B cell (primary cell): ENCODE measurements around the gene TMEM17. TPM values are rescaled to one million over a fixed set of nuclear protein-coding genes. Genes with fewer than 3 reads are reported as not detected.

Experiments
- ATAC-seq: fragments of 200-7000 bp; cut with Tn5 transposase; one replicate; pipeline ENCODE4 v1.10.0; 2021; ENCODE audit warnings: low read depth, mild to moderate bottlenecking, moderate number of reproducible peaks, moderate library complexity
- CTCF ChIA-PET: fragments of 350-600 bp; sonication (Branson Sonifier 250); formaldehyde crosslinking; loops from one replicate; lab custom pipeline; 2021; ENCODE audit warnings: antibody characterized with exemption, inconsistent platforms; lab: Charles Lee
- POLR2A ChIA-PET: fragments of 350-600 bp; sonication (Branson Sonifier 250); formaldehyde crosslinking; loops from one replicate; lab custom pipeline; 2021; ENCODE audit warnings: antibody characterized with exemption; lab: Charles Lee
- DNase-seq: peaks from one replicate; pipeline ENCODE4 v3.0.0; 2013
- H2AFZ ChIP-seq: 2 replicates; pipeline ENCODE4 v1.6.1; 2012; ENCODE audit warnings: mild to moderate bottlenecking, low read depth, low read length; ENCODE audit not compliant: insufficient read depth, poor library complexity, severe bottlenecking
- H3K27ac ChIP-seq, 2 donors: 1 replicate in 1 of 2; 2 replicates in 1 of 2; pipeline ENCODE4 v1.5.1; 2012 to 2013; ENCODE audit warnings: low read length in 2 of 2, mild to moderate bottlenecking in 2 of 2, moderate library complexity in 1 of 2
- H3K27me3 ChIP-seq, 4 experiments: fragments of 200-600 bp in 1 of 4; sonication (generic) in 1 of 4; replicated peaks in 1 of 4; 1 replicate in 2 of 4; 2 replicates in 2 of 4; pipeline versions ENCODE4 v1.6.1 to v1.7.0; 2013 to 2016; ENCODE audit warnings: low read length in 3 of 4, mild to moderate bottlenecking in 2 of 4, mixed read lengths in 1 of 4, moderate library complexity in 1 of 4; ENCODE audit not compliant: insufficient read depth in 4 of 4, control insufficient read depth in 3 of 4; ENCODE audit errors: control extremely low read depth in 1 of 4
- H3K36me3 ChIP-seq, 2 experiments: replicated peaks in 1 of 2; 1 replicate in 1 of 2; 2 replicates in 1 of 2; pipeline versions ENCODE4 v1.6.1 to v1.7.1; 2013; ENCODE audit warnings: low read length in 1 of 2; ENCODE audit not compliant: insufficient read depth in 2 of 2, control insufficient read depth in 1 of 2; ENCODE audit errors: control extremely low read depth in 1 of 2, extremely low read depth in 1 of 2
- H3K4me1 ChIP-seq, 2 donors: fragments of 200-600 bp in 1 of 2; sonication (generic) in 1 of 2; 1 replicate in 1 of 2; 2 replicates in 1 of 2; pipeline versions ENCODE4 v1.5.1 to v1.6.1; 2013 to 2017; ENCODE audit warnings: low read length in 2 of 2; ENCODE audit not compliant: control insufficient read depth in 2 of 2, insufficient read depth in 2 of 2
- H3K4me2 ChIP-seq: replicated peaks from 2 replicates; pipeline ENCODE3; 2012; ENCODE audit warnings: mild to moderate bottlenecking, low read depth, low read length; ENCODE audit not compliant: poor library complexity, severe bottlenecking
- H3K4me3 ChIP-seq, 5 experiments: fragments of 200-600 bp in 1 of 5; sonication (generic) in 1 of 5; 1 replicate in 3 of 5; 2 replicates in 2 of 5; pipeline versions ENCODE4 v1.5.1 to v1.7.0; 2011 to 2016; ENCODE audit warnings: low read length in 4 of 5, mild to moderate bottlenecking in 4 of 5, low read depth in 2 of 5, control low read depth in 1 of 5, moderate library complexity in 1 of 5; ENCODE audit not compliant: insufficient read depth in 1 of 5; ENCODE audit errors: control extremely low read depth in 1 of 5, extremely low read depth in 1 of 5
- H3K79me2 ChIP-seq: fragments of 200-600 bp; sonication (generic); one replicate; pipeline ENCODE4 v1.6.0; 2016; ENCODE audit warnings: low read length; ENCODE audit not compliant: control insufficient read depth, insufficient read depth
- H3K9ac ChIP-seq: fragments of 200-600 bp; sonication (generic); 2 replicates; pipeline ENCODE4 v1.6.1; 2017; ENCODE audit warnings: mild to moderate bottlenecking, low read length, moderate library complexity
- H3K9me3 ChIP-seq, 3 donors: one replicate each; pipeline versions ENCODE4 v1.6.1 to v1.7.1; 2013; ENCODE audit warnings: low read length in 2 of 3; ENCODE audit not compliant: control insufficient read depth in 2 of 3, insufficient read depth in 1 of 3; ENCODE audit errors: control extremely low read depth in 1 of 3
- H4K20me1 ChIP-seq: 2 replicates; pipeline ENCODE4 v1.6.0; 2012; ENCODE audit warnings: mild to moderate bottlenecking, low read length; ENCODE audit not compliant: insufficient read depth, control insufficient read depth, poor library complexity, severe bottlenecking
- H3K27ac Mint-ChIP-seq: one replicate; pipeline ENCODE4 v1.8.0; 2021; ENCODE audit warnings: mixed read lengths
- H3K27me3 Mint-ChIP-seq: one replicate; pipeline ENCODE4 v1.8.0; 2021; ENCODE audit warnings: mixed read lengths
- H3K4me1 Mint-ChIP-seq: one replicate; pipeline ENCODE4 v1.8.0; 2021; ENCODE audit warnings: mixed read lengths
- H3K4me3 Mint-ChIP-seq: one replicate; pipeline ENCODE4 v1.8.0; 2021; ENCODE audit warnings: mixed read lengths
- H3K9me3 Mint-ChIP-seq: one replicate; pipeline ENCODE4 v1.8.0; 2022; ENCODE audit warnings: mixed read lengths; ENCODE audit not compliant: insufficient read depth
- CTCF ChIP-seq: fragments of 200-600 bp; IDR thresholded peaks from one replicate; pipeline ENCODE4 v1.8.0; 2022; ENCODE audit warnings: antibody characterized with exemption, mild to moderate bottlenecking
- EZH2 ChIP-seq: IDR thresholded peaks from 2 replicates; pipeline ENCODE4 v1.6.1; 2012; ENCODE audit warnings: borderline replicate concordance, low read depth, mild to moderate bottlenecking, moderate library complexity, low read length; ENCODE audit not compliant: insufficient read depth, poor library complexity, severe bottlenecking
- WGBS: methylation state at CpG from one replicate; pipeline ENCODE4 v1.1.5; 2013; ENCODE audit warnings: missing lambda C conversion rate; ENCODE audit not compliant: insufficient coverage; 5-methylcytosine and 5-hydroxymethylcytosine counted together
- intact Hi-C: fragments of 100-400 bp; cut with micrococcal nuclease; formaldehyde crosslinking; loops from one replicate; pipeline ENCODE4 v1.10.0; 2022
- polyA plus RNA-seq: library from polyadenylated mRNA; depleted of rRNA; stranded (reverse); fragments of >200 nt; gene quantifications from 2 replicates; pipeline ENCODE4 v1.2.3, GENCODE V29; 2012
- total RNA-seq, 2 donors: library from RNA; stranded (reverse); fragments of 120-200 nt in 1 of 2; gene quantifications; 1 replicate in 1 of 2; 2 replicates in 1 of 2; pipeline versions ENCODE4 v1.2.3 to v1.2.4, GENCODE V29; 2013 to 2022

TMEM17 gene
- total and polyA plus RNA-seq, 2 donors (not counting 1 experiment from before 2014, with no cell fraction given), result not detected

GRCh38 chr2:62461707-62462106 is 44.3 kb downstream of the TMEM17 start:
- Mint-ChIP-seq H3K4me3 (no peak overlapping the region), H3K9me3 (no peaks in the 10 kb centered on the region), H3K27ac (no peak overlapping the region), H3K4me1 (peaks cover 5% of the 10 kb centered on the region), H3K27me3 (no peaks in the 10 kb centered on the region)
- H3K27ac ChIP-seq, result no peak overlapping the region
- H3K36me3 ChIP-seq, result no peaks in the 10 kb centered on the region
- peaks cover 0 to 6% (median 3%) of the 10 kb centered on the region in 4 experiments for H3K27me3 ChIP-seq
- ATAC-seq (no peak), DNase-seq (no peak)
- no peaks in the 10 kb centered on the region for H3K9me3 ChIP-seq
- H3K4me3 ChIP-seq, result no peak overlapping the region
- intact Hi-C loops, result no loop called here
- TF ChIP-seq EZH2 (no peak), CTCF (no peak)
- no peaks in the 10 kb centered on the region for H4K20me1 ChIP-seq
- ChIA-PET CTCF (interaction anchor here (14.5 kb wide), 1 partner anchor 312 kb away, joined by 314 read pairs; no protein-coding TSS in a partner anchor), POLR2A (no interaction called here)
- H3K4me1 ChIP-seq, result peaks cover 6 to 7% of the 10 kb centered on the region in 2 donors
- no peak overlapping the region for H3K9ac ChIP-seq
- H3K4me2 ChIP-seq, result no peak overlapping the region
- WGBS, result 96% methylated on average over 3 of the region's 4 CpGs
- H2AFZ ChIP-seq, result no peak overlapping the region
- no peaks in the 10 kb centered on the region for H3K79me2 ChIP-seq

- Histone ChIP-seq H4K20me1 (no peaks in the 10 kb centered on the region), H2AFZ (no peak overlapping the region), H3K79me2 (no peaks in the 10 kb centered on the region), H3K27ac (no peak overlapping the region), H3K36me3 (no peaks in the 10 kb centered on the region), H3K4me3 (no peak overlapping the region), H3K9ac (no peak overlapping the region), H3K4me1 (peaks cover 9% of the 10 kb centered on the region in 2 donors), H3K9me3 (no peaks in the 10 kb centered on the region), H3K4me2 (no peak overlapping the region), H3K27me3 (peaks cover 0 to 11% (median 5%) of the 10 kb centered on the region in 4 experiments)
- Mint-ChIP-seq H3K27ac (no peak overlapping the region), H3K9me3 (no peaks in the 10 kb centered on the region), H3K4me1 (peaks cover 5% of the 10 kb centered on the region), H3K27me3 (peaks cover 4% of the 10 kb centered on the region), H3K4me3 (no peak overlapping the region)
- DNase-seq, result no peak
- intact Hi-C loops, result no loop called here
- ChIA-PET POLR2A (no interaction called here), CTCF (interaction anchor here (1.2 to 14.5 kb wide), 2 partner anchors 10 to 312 kb away, joined by 3 to 314 read pairs; no protein-coding TSS in a partner anchor)
- WGBS, result 92% methylated on average over 4 of the region's 4 CpGs
- TF ChIP-seq EZH2, result no peak
- no peak for TF ChIP-seq CTCF
- ATAC-seq, result no peak
Observed at GRCh38 chr2:62461017-62461553, 44.9 kb downstream of the TMEM17 start.
